OCI-LY7 (cell line): Measurements from ENCODE around the gene IGSF21. TPM values are rescaled to one million over a fixed set of nuclear protein-coding genes. Genes with fewer than 3 reads are reported as not detected.
A peak's percentile ranks its signal among the peaks of the same experiment; 100 is the strongest.

Source experiments
- BruUV-seq: library from RNA; stranded (reverse); fragments of 400-500 nt; replicated peaks from 2 replicates; lab custom pipeline; 2021; lab: Mats Ljungman, UMichigan
- CTCF ChIA-PET: fragments of 300-600 bp; sonication (Branson Sonifier 250); formaldehyde crosslinking; loops from one replicate; lab custom pipeline; 2022; ENCODE audit warnings: antibody characterized with exemption; ENCODE audit not compliant: unreplicated experiment; lab: Charles Lee
- POLR2A ChIA-PET: fragments of 300-600 bp; sonication (Branson Sonifier 250); formaldehyde crosslinking; loops from one replicate; lab custom pipeline; 2022; ENCODE audit warnings: antibody characterized with exemption; lab: Charles Lee
- DNase-seq: peaks from one replicate; pipeline ENCODE4 v3.0.0-alpha.2; 2015; ENCODE audit warnings: low spot score
- H2AFZ ChIP-seq: fragments of 200-600 bp; sonication (generic), shearing (Covaris generic); 2 replicates; pipeline ENCODE4 v1.6.1; 2014; ENCODE audit warnings: mild to moderate bottlenecking, antibody characterized with exemption, low read length, moderate library complexity
- H3K27ac ChIP-seq: fragments of 200-600 bp; sonication (generic); 2 replicates; pipeline ENCODE4 v1.5.1; 2014; ENCODE audit warnings: mixed run types, low read depth, mild to moderate bottlenecking, moderate library complexity, low read length, inconsistent platforms; ENCODE audit not compliant: poor library complexity, severe bottlenecking
- H3K36me3 ChIP-seq: fragments of 200-600 bp; sonication (generic); 2 replicates; pipeline ENCODE4 v1.6.1; 2014; ENCODE audit warnings: mild to moderate bottlenecking, antibody characterized with exemption, low read length, moderate library complexity, mixed read lengths; ENCODE audit not compliant: insufficient read depth
- H3K4me1 ChIP-seq: fragments of 200-600 bp; sonication (generic); 2 replicates; pipeline ENCODE4 v1.5.1; 2014; ENCODE audit warnings: mild to moderate bottlenecking, low read length; ENCODE audit not compliant: insufficient read depth, poor library complexity, severe bottlenecking
- H3K4me2 ChIP-seq: fragments of 200-600 bp; sonication (generic); 2 replicates; pipeline ENCODE4 v1.6.1; 2014; ENCODE audit warnings: mild to moderate bottlenecking, low read length
- H3K4me3 ChIP-seq: fragments of 200-600 bp; sonication (generic); 2 replicates; pipeline ENCODE4 v1.5.1; 2014; ENCODE audit warnings: mild to moderate bottlenecking, low read depth, low read length; ENCODE audit not compliant: poor library complexity, severe bottlenecking
- H3K79me2 ChIP-seq: fragments of 200-600 bp; sonication (generic); 2 replicates; pipeline ENCODE4 v1.6.1; 2016; ENCODE audit warnings: low read depth, mild to moderate bottlenecking, low read length, moderate library complexity, mixed read lengths; ENCODE audit not compliant: insufficient read depth
- H3K9me2 ChIP-seq: fragments of 200-600 bp; sonication (generic); 2 replicates; pipeline ENCODE4 v1.6.1; 2016; ENCODE audit warnings: mild to moderate bottlenecking, low read length, mixed read lengths; ENCODE audit not compliant: insufficient read depth
- H3K9me3 ChIP-seq: fragments of 200-600 bp; sonication (generic); 2 replicates; pipeline ENCODE4 v1.6.1; 2014; ENCODE audit warnings: mild to moderate bottlenecking, mixed run types, low read length, mixed read lengths
- H4K20me1 ChIP-seq: fragments of 200-600 bp; sonication (generic); 2 replicates; pipeline ENCODE4 v1.6.1; 2014; ENCODE audit warnings: mild to moderate bottlenecking, antibody characterized with exemption, low read length, moderate library complexity, mixed read lengths; ENCODE audit not compliant: insufficient read depth
- CTCF ChIP-seq: fragments of 200-600 bp; sonication (generic); conservative IDR thresholded peaks from 2 replicates; pipeline ENCODE4 v1.5.1; 2014; ENCODE audit warnings: mild to moderate bottlenecking, antibody characterized with exemption, low read length, moderate library complexity, mixed read lengths
- EZH2phosphoT487 ChIP-seq: fragments of 200-600 bp; sonication (generic); IDR thresholded peaks from 2 replicates; pipeline ENCODE4 v1.6.1; 2018; ENCODE audit warnings: low read depth, borderline replicate concordance, mild to moderate bottlenecking, mixed run types, antibody characterized with exemption, low read length, moderate library complexity, mixed read lengths
- intact Hi-C: fragments of 100-400 bp; cut with micrococcal nuclease; formaldehyde crosslinking; loops from one replicate; pipeline ENCODE4 v1.10.0; 2022; ENCODE audit not compliant: unreplicated experiment
- total RNA-seq, 2 experiments: library from RNA; depleted of rRNA in 1 of 2; stranded (reverse); fragments of >200 nt in 1 of 2; shearing (Covaris generic) in 1 of 2; gene quantifications; 2 replicates each; pipeline ENCODE4 v1.2.3, GENCODE V29; 2014 to 2022

The IGSF21 gene
- total RNA-seq, 2 experiments from 2014 or later, result 0.17 TPM; not detected in 1

GRCh38 chr1:18077657-18078215, 29.9 kb upstream of the IGSF21 start:
- intact Hi-C loops, result loop anchor here (1.0 to 5.0 kb wide), 2 partner anchors 40 to 405 kb away; partner anchors contain the start of gene KLHDC7A
- ChIA-PET POLR2A (interaction anchor here (0.7 kb wide), 1 partner anchor 37 kb away, joined by 3 read pairs; no protein-coding TSS in a partner anchor), CTCF (no interaction called here)

GRCh38 chr1:18079941-18080735, 27.5 kb upstream of the IGSF21 start:
- no TSS peak for BruUV-seq
- H3K79me2 ChIP-seq, result no peaks in the 10 kb centered on the region
- TF ChIP-seq CTCF (no peak), EZH2phosphoT487 (no peak)
- no peak overlapping the region for H3K4me2 ChIP-seq
- no peaks in the 10 kb centered on the region for H3K36me3 ChIP-seq
- no peaks in the 10 kb centered on the region; the same call in 1 of the 2 replicates for H4K20me1 ChIP-seq
- H3K9me3 ChIP-seq, result no peaks in the 10 kb centered on the region
- ChIA-PET POLR2A (no interaction called here), CTCF (no interaction called here)
- H3K9me2 ChIP-seq, result no peaks in the 10 kb centered on the region
- intact Hi-C loops, result loop anchor here (5.0 kb wide), 1 partner anchor 402 kb away; the partner anchor contains the start of gene KLHDC7A
- peaks cover 19% of the 10 kb centered on the region for H3K4me1 ChIP-seq
- no peak overlapping the region for H2AFZ ChIP-seq
- H3K27ac ChIP-seq, result no peak overlapping the region
- no peak overlapping the region for H3K4me3 ChIP-seq
- no peak for DNase-seq

More at GRCh38 chr1:18077657-18078215, 29.9 kb upstream of the IGSF21 start:
- peak; percentile 82 for DNase-seq
- Histone ChIP-seq H3K4me1 (peaks cover 19% of the 10 kb centered on the region), H3K36me3 (no peaks in the 10 kb centered on the region), H3K79me2 (no peaks in the 10 kb centered on the region), H3K4me2 (peak overlapping the region; percentile 25; the same call in 1 of the 2 replicates), H4K20me1 (no peaks in the 10 kb centered on the region; the same call in 1 of the 2 replicates), H3K27ac (no peak overlapping the region), H3K9me3 (no peaks in the 10 kb centered on the region), H3K9me2 (no peaks in the 10 kb centered on the region), H2AFZ (no peak overlapping the region), H3K4me3 (no peak overlapping the region)
- no peak for TF ChIP-seq EZH2phosphoT487
- TF ChIP-seq CTCF, result no peak
- BruUV-seq, result no TSS peak
